ENCODE results near the gene THOC1.

- TF ChIP-seq, protein P1, sequence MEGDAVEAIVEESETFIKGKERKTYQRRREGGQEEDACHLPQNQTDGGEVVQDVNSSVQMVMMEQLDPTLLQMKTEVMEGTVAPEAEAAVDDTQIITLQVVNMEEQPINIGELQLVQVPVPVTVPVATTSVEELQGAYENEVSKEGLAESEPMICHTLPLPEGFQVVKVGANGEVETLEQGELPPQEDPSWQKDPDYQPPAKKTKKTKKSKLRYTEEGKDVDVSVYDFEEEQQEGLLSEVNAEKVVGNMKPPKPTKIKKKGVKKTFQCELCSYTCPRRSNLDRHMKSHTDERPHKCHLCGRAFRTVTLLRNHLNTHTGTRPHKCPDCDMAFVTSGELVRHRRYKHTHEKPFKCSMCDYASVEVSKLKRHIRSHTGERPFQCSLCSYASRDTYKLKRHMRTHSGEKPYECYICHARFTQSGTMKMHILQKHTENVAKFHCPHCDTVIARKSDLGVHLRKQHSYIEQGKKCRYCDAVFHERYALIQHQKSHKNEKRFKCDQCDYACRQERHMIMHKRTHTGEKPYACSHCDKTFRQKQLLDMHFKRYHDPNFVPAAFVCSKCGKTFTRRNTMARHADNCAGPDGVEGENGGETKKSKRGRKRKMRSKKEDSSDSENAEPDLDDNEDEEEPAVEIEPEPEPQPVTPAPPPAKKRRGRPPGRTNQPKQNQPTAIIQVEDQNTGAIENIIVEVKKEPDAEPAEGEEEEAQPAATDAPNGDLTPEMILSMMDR (IDR thresholded peaks at IDR 0.05), result no peak
- TF ChIP-seq TCF7L2 (IDR thresholded peaks at IDR 0.05; ENCODE audit: low read depth, low read length), result no peak
Observed at GRCh38 chr18:250685-251084, 17.2 kb downstream of the THOC1 start.

Measured in Panc1 (cell line).